Measurements from ENCODE around the gene ORAI2.
"Not testable (repeated sequence)": the region's sequence is repeated elsewhere in the genome, so short reads cannot be mapped to it uniquely, and the experiment has no call there.

GRCh38 chr7:102503141-102503540, 69.8 kb downstream of the ORAI2 start:
- not testable (repeated sequence) for TF ChIP-seq CTCF (conservative IDR thresholded peaks at IDR 0.05; ENCODE audit: low read length); EZH2phosphoT487 (IDR thresholded peaks at IDR 0.05; ENCODE audit: borderline replicate concordance)

All from Loucy (cell line).